DMS79 treated with DMSO at 0.1 percent for 48 hours (cell line): ENCODE measurements around the gene CDH11.

Experiments
- DNase-seq: peaks from one replicate; lab custom pipeline; 2025; lab: John Stamatoyannopoulos, UW

The CDH11 gene

GRCh38 chr16:64977206-64977920 is 144.5 kb downstream of the CDH11 start:
- no peak for DNase-seq

GRCh38 chr16:64975821-64976220 is 146.0 kb downstream of the CDH11 start:
- no peak for DNase-seq

- DNase-seq = no peak
Measured at GRCh38 chr16:64974381-64974780, 147.5 kb downstream of the CDH11 start.

GRCh38 chr16:64973171-64973570 is 148.7 kb downstream of the CDH11 start:
- DNase-seq = no peak

GRCh38 chr16:64971171-64971570 is 150.7 kb downstream of the CDH11 start:
- DNase-seq = no peak

- no peak for DNase-seq
Measured at GRCh38 chr16:64969221-64969620, 152.6 kb downstream of the CDH11 start.

GRCh38 chr16:64968539-64968938 is 153.3 kb downstream of the CDH11 start:
- no peak for DNase-seq

GRCh38 chr16:64964126-64964540 is 157.7 kb downstream of the CDH11 start:
- DNase-seq = no peak

- DNase-seq = no peak
Measured at GRCh38 chr16:64962786-64963185, 159.1 kb downstream of the CDH11 start.

GRCh38 chr16:64957246-64957645 is 164.6 kb downstream of the CDH11 start:
- no peak for DNase-seq

GRCh38 chr16:64952177-64952576 is 169.7 kb downstream of the CDH11 start:
- DNase-seq = no peak

GRCh38 chr16:64951193-64951592 is 170.7 kb downstream of the CDH11 start:
- no peak for DNase-seq

- DNase-seq = no peak
Measured at GRCh38 chr16:64950731-64951130, 171.1 kb downstream of the CDH11 start.

- DNase-seq = no peak
Measured at GRCh38 chr16:64950262-64950661, 171.6 kb downstream of the CDH11 start.

- no peak for DNase-seq
Measured at GRCh38 chr16:64948056-64948455, 173.8 kb downstream of the CDH11 start.

GRCh38 chr16:64947651-64948050 is 174.2 kb downstream of the CDH11 start:
- DNase-seq = no peak

- no peak for DNase-seq
Measured at GRCh38 chr16:64933885-64934284, 188.0 kb downstream of the CDH11 start.

- no peak for DNase-seq
Measured at GRCh38 chr16:64926476-64926875, 195.4 kb downstream of the CDH11 start.

- DNase-seq = no peak
Measured at GRCh38 chr16:64925166-64925565, 196.7 kb downstream of the CDH11 start.

GRCh38 chr16:64924086-64924485 is 197.8 kb downstream of the CDH11 start:
- no peak for DNase-seq

- no peak for DNase-seq
Measured at GRCh38 chr16:64919929-64920607, 201.8 kb downstream of the CDH11 start.

GRCh38 chr16:64919141-64919540 is 202.7 kb downstream of the CDH11 start:
- no peak for DNase-seq

- DNase-seq = no peak
Measured at GRCh38 chr16:64916051-64916450, 205.8 kb downstream of the CDH11 start.

- DNase-seq = no peak
Measured at GRCh38 chr16:64910356-64910755, 211.5 kb downstream of the CDH11 start.
